Measurements from ENCODE around the gene CACNA2D4.

Gene CACNA2D4

GRCh38 chr12:1826401-1826800 is 92.1 kb downstream of the CACNA2D4 start:
- Histone ChIP-seq H3K27ac (no peak overlapping the region), H3K4me3 (IDR thresholded peaks at IDR 0.05; ENCODE audit: insufficient read depth, low read depth, low read length) (no peak overlapping the region), H3K36me3 (ENCODE audit: insufficient read depth) (no peaks in the 10 kb centered on the region), H3K4me2 (no peak overlapping the region), H3K4me1 (ENCODE audit: low read depth, poor library complexity, severe bottlenecking) (no peaks in the 10 kb centered on the region), H3K79me2 (ENCODE audit: insufficient read depth, low read depth) (no peaks in the 10 kb centered on the region), H2AFZ (ENCODE audit: low read depth) (no peak overlapping the region), H4K20me1 (ENCODE audit: insufficient read depth) (no peaks in the 10 kb centered on the region), H3K9ac (no peak overlapping the region), H3K27me3 (ENCODE audit: insufficient read depth, low read depth) (peaks cover 50% of the 10 kb centered on the region)
- TF ChIP-seq CTCF (conservative IDR thresholded peaks at IDR 0.05; ENCODE audit: low read depth, low read length): no peak

GRCh38 chr12:1825382-1826102 is 92.9 kb downstream of the CACNA2D4 start:
- Histone ChIP-seq H3K4me1 (ENCODE audit: low read depth, poor library complexity, severe bottlenecking) (no peaks in the 10 kb centered on the region), H3K79me2 (ENCODE audit: insufficient read depth, low read depth) (no peaks in the 10 kb centered on the region), H3K4me2 (no peak overlapping the region), H3K27me3 (ENCODE audit: insufficient read depth, low read depth) (peaks cover 49% of the 10 kb centered on the region), H3K27ac (no peak overlapping the region), H2AFZ (ENCODE audit: low read depth) (no peak overlapping the region), H3K4me3 (IDR thresholded peaks at IDR 0.05; ENCODE audit: insufficient read depth, low read depth, low read length) (no peak overlapping the region), H3K36me3 (ENCODE audit: insufficient read depth) (no peaks in the 10 kb centered on the region), H3K9ac (no peak overlapping the region), H4K20me1 (ENCODE audit: insufficient read depth) (no peaks in the 10 kb centered on the region)
- TF ChIP-seq CTCF (conservative IDR thresholded peaks at IDR 0.05; ENCODE audit: low read depth, low read length): no peak

GRCh38 chr12:1823237-1823636 is 95.2 kb downstream of the CACNA2D4 start:
- no peaks in the 10 kb centered on the region for H3K4me1 ChIP-seq (ENCODE audit: low read depth, poor library complexity, severe bottlenecking)
- no peak overlapping the region for H3K4me3 ChIP-seq (IDR thresholded peaks at IDR 0.05; ENCODE audit: insufficient read depth, low read depth, low read length)
- peaks cover 61% of the 10 kb centered on the region for H3K27me3 ChIP-seq (ENCODE audit: insufficient read depth, low read depth)
- H2AFZ ChIP-seq (ENCODE audit: low read depth): no peak overlapping the region
- H3K4me2 ChIP-seq: no peak overlapping the region
- H3K36me3 ChIP-seq (ENCODE audit: insufficient read depth): no peaks in the 10 kb centered on the region
- no peak for TF ChIP-seq CTCF (conservative IDR thresholded peaks at IDR 0.05; ENCODE audit: low read depth, low read length)
- H4K20me1 ChIP-seq (ENCODE audit: insufficient read depth): no peaks in the 10 kb centered on the region
- no peak overlapping the region for H3K27ac ChIP-seq
- H3K79me2 ChIP-seq (ENCODE audit: insufficient read depth, low read depth): no peaks in the 10 kb centered on the region
- no peak overlapping the region for H3K9ac ChIP-seq

GRCh38 chr12:1822699-1823098 is 95.8 kb downstream of the CACNA2D4 start:
- no peak for TF ChIP-seq CTCF (conservative IDR thresholded peaks at IDR 0.05; ENCODE audit: low read depth, low read length)
- Histone ChIP-seq H3K9ac (no peak overlapping the region), H2AFZ (ENCODE audit: low read depth) (no peak overlapping the region), H4K20me1 (ENCODE audit: insufficient read depth) (no peaks in the 10 kb centered on the region), H3K27ac (no peak overlapping the region), H3K4me3 (IDR thresholded peaks at IDR 0.05; ENCODE audit: insufficient read depth, low read depth, low read length) (no peak overlapping the region), H3K79me2 (ENCODE audit: insufficient read depth, low read depth) (no peaks in the 10 kb centered on the region), H3K27me3 (ENCODE audit: insufficient read depth, low read depth) (peaks cover 61% of the 10 kb centered on the region), H3K4me2 (no peak overlapping the region), H3K4me1 (ENCODE audit: low read depth, poor library complexity, severe bottlenecking) (no peaks in the 10 kb centered on the region), H3K36me3 (ENCODE audit: insufficient read depth) (no peaks in the 10 kb centered on the region)

Measured in KMS-11 (cell line).